Measurements from ENCODE around the gene SPATA2.

SPATA2 gene

GRCh38 chr20:49942942-49943341, 27.6 kb upstream of the SPATA2 start:
- Histone ChIP-seq H3K27ac (ENCODE audit: low read length) (no peak overlapping the region), H3K36me3 (ENCODE audit: insufficient read depth, low read length) (peaks cover 76% of the 10 kb centered on the region), H3K27me3 (ENCODE audit: insufficient read depth, low read length, poor library complexity) (no peaks in the 10 kb centered on the region), H2AFZ (ENCODE audit: low read depth, low read length) (no peak overlapping the region), H3K4me3 (ENCODE audit: low read depth in 1 of 2, low read length in 2 of 2) (no peak overlapping the region), H3K79me2 (ENCODE audit: insufficient read depth, low read length) (peaks cover 79% of the 10 kb centered on the region), H3K9me3 (ENCODE audit: insufficient read depth, low read length, severe bottlenecking) (no peaks in the 10 kb centered on the region), H3K4me1 (ENCODE audit: insufficient read depth, low read length) (peaks cover 15% of the 10 kb centered on the region), H4K20me1 (ENCODE audit: insufficient read depth, low read length) (peaks cover 50% of the 10 kb centered on the region), H3K9ac (ENCODE audit: low read depth, low read length) (no peak overlapping the region), H3K4me2 (ENCODE audit: insufficient read depth, low read length) (no peak overlapping the region)
- ATAC-seq (ENCODE audit: insufficient read depth, low read depth) (no peak), DNase-seq (no peak)
- no peak for TF ChIP-seq CTCF (IDR thresholded peaks at IDR 0.05; ENCODE audit: borderline replicate concordance, extremely low read depth, low read length, poor library complexity, severe bottlenecking)
- TF ChIP-seq EZH2 (IDR thresholded peaks at IDR 0.05; ENCODE audit: borderline replicate concordance, low read depth, low read length, severe bottlenecking): no peak

- H4K20me1 ChIP-seq (ENCODE audit: insufficient read depth, low read length): peaks cover 56% of the 10 kb centered on the region
- no peak overlapping the region for H3K4me2 ChIP-seq (ENCODE audit: insufficient read depth, low read length)
- peaks cover 72% of the 10 kb centered on the region for H3K36me3 ChIP-seq (ENCODE audit: insufficient read depth, low read length)
Observed at GRCh38 chr20:49942303-49942702, 27.0 kb upstream of the SPATA2 start.

GRCh38 chr20:49941456-49941855, 26.1 kb upstream of the SPATA2 start:
- H4K20me1 ChIP-seq (ENCODE audit: insufficient read depth, low read length): peaks cover 63% of the 10 kb centered on the region
- H2AFZ ChIP-seq (ENCODE audit: low read depth, low read length): no peak overlapping the region
- no peak overlapping the region for H3K27ac ChIP-seq (ENCODE audit: low read length)
- H3K4me3 ChIP-seq (ENCODE audit: low read depth in 1 of 2, low read length in 2 of 2): no peak overlapping the region
- no peak overlapping the region for H3K4me2 ChIP-seq (ENCODE audit: insufficient read depth, low read length)
- no peak overlapping the region for H3K9ac ChIP-seq (ENCODE audit: low read depth, low read length)
- peaks cover 26% of the 10 kb centered on the region for H3K4me1 ChIP-seq (ENCODE audit: insufficient read depth, low read length)
- no peak for ATAC-seq (ENCODE audit: insufficient read depth, low read depth)
- H3K27me3 ChIP-seq (ENCODE audit: insufficient read depth, low read length, poor library complexity): no peaks in the 10 kb centered on the region
- no peaks in the 10 kb centered on the region for H3K9me3 ChIP-seq (ENCODE audit: insufficient read depth, low read length, severe bottlenecking)
- peaks cover 68% of the 10 kb centered on the region for H3K36me3 ChIP-seq (ENCODE audit: insufficient read depth, low read length)
- H3K79me2 ChIP-seq (ENCODE audit: insufficient read depth, low read length): peaks cover 89% of the 10 kb centered on the region
- no peak for DNase-seq
- TF ChIP-seq CTCF (IDR thresholded peaks at IDR 0.05; ENCODE audit: borderline replicate concordance, extremely low read depth, low read length, poor library complexity, severe bottlenecking) (no peak), EZH2 (IDR thresholded peaks at IDR 0.05; ENCODE audit: borderline replicate concordance, low read depth, low read length, severe bottlenecking) (no peak)

More at GRCh38 chr20:49942303-49942702, 27.0 kb upstream of the SPATA2 start:
- Histone ChIP-seq H2AFZ (ENCODE audit: low read depth, low read length) (no peak overlapping the region), H3K4me1 (ENCODE audit: insufficient read depth, low read length) (peaks cover 22% of the 10 kb centered on the region), H3K9ac (ENCODE audit: low read depth, low read length) (no peak overlapping the region), H3K9me3 (ENCODE audit: insufficient read depth, low read length, severe bottlenecking) (no peaks in the 10 kb centered on the region), H3K4me3 (ENCODE audit: low read depth in 1 of 2, low read length in 2 of 2) (no peak overlapping the region), H3K27me3 (ENCODE audit: insufficient read depth, low read length, poor library complexity) (no peaks in the 10 kb centered on the region), H3K27ac (ENCODE audit: low read length) (no peak overlapping the region), H3K79me2 (ENCODE audit: insufficient read depth, low read length) (peaks cover 83% of the 10 kb centered on the region)
- ATAC-seq (ENCODE audit: insufficient read depth, low read depth) (no peak), DNase-seq (no peak)
- TF ChIP-seq EZH2 (IDR thresholded peaks at IDR 0.05; ENCODE audit: borderline replicate concordance, low read depth, low read length, severe bottlenecking) (no peak), CTCF (IDR thresholded peaks at IDR 0.05; ENCODE audit: borderline replicate concordance, extremely low read depth, low read length, poor library complexity, severe bottlenecking) (no peak)

All from DND-41 (cell line).